22Rv1 (cell line): ENCODE data around the gene RNASE1.
"Not testable (repeated sequence)": the region's sequence is repeated elsewhere in the genome, so short reads cannot be mapped to it uniquely, and the experiment has no call there.

ENCODE experiments used
- ZFX ChIP-seq: fragments of 450-650 bp; IDR thresholded peaks from 2 replicates; pipeline ENCODE4 v1.6.1; 2017; ENCODE audit warnings: antibody characterized with exemption, borderline replicate concordance
- TF ChIP-seq, protein P1 (sequence below): fragments of 450-650 bp; IDR thresholded peaks from 2 replicates; pipeline ENCODE4 v1.5.1; 2017; ENCODE audit warnings: mild to moderate bottlenecking

DNA sequence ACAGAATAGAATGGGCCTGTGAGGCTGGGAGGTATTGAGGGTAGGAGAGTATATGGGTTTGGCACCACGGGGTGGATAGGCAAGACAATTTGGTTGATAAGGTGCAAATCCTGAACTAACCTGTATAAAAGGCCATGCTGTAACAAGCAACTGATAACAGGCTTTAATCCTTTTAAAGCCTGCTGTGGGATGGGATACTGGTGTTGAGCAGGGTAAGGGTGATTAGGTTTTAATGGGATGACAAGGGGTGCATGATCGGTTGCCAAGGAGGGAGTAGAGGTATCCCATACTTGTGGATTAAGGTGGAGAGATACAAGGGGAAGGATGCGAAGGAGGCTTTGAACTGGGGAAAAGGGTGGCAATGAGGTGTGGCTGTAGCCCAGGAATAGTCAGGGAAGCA, 13.3 kb upstream of the RNASE1 start:
- not testable (repeated sequence) for TF ChIP-seq ZFX
- TF ChIP-seq, protein P1, sequence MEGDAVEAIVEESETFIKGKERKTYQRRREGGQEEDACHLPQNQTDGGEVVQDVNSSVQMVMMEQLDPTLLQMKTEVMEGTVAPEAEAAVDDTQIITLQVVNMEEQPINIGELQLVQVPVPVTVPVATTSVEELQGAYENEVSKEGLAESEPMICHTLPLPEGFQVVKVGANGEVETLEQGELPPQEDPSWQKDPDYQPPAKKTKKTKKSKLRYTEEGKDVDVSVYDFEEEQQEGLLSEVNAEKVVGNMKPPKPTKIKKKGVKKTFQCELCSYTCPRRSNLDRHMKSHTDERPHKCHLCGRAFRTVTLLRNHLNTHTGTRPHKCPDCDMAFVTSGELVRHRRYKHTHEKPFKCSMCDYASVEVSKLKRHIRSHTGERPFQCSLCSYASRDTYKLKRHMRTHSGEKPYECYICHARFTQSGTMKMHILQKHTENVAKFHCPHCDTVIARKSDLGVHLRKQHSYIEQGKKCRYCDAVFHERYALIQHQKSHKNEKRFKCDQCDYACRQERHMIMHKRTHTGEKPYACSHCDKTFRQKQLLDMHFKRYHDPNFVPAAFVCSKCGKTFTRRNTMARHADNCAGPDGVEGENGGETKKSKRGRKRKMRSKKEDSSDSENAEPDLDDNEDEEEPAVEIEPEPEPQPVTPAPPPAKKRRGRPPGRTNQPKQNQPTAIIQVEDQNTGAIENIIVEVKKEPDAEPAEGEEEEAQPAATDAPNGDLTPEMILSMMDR, result not testable (repeated sequence)
